ENCODE results near the gene DST.

GRCh38 chr6:56684342-56685101 is 41.8 kb upstream of the DST start:
- TF ChIP-seq CTCF (IDR thresholded peaks at IDR 0.05), result no peak
- no peak for TF ChIP-seq POLR2A (IDR thresholded peaks at IDR 0.05)

Data from heart left ventricle (tissue), 13 donors.